ENCODE data around the gene SLC16A8. TPM values are rescaled to one million over a fixed set of nuclear protein-coding genes. Genes with fewer than 3 reads are reported as not detected.

The SLC16A8 gene
- total and polyA plus RNA-seq, 9 of the 15 experiments (the other 6 are each of a cell fraction or from before 2014, with no cell fraction given): not detected

GRCh38 chr22:38046070-38046748 lies 37.8 kb downstream of the SLC16A8 start (continued):
- no peak for TF ChIP-seq MLLT1 (IDR thresholded peaks at IDR 0.05)
- no peak for TF ChIP-seq MCM3 (IDR thresholded peaks at IDR 0.05)
- TF ChIP-seq THRAP3 (IDR thresholded peaks at IDR 0.05; ENCODE audit: borderline replicate concordance): no peak
- TF ChIP-seq TEAD1 (CRISPR knock-in tag; IDR thresholded peaks at IDR 0.05): no peak
- TF ChIP-seq NCOA2 (IDR thresholded peaks at IDR 0.05; ENCODE audit: partially characterized antibody in 2 of 2): no peak
- TF ChIP-seq ETS2 (tag; IDR thresholded peaks at IDR 0.05; ENCODE audit: borderline replicate concordance, poor library complexity, severe bottlenecking): no peak
- TF ChIP-seq CREB1 (IDR thresholded peaks at IDR 0.05): no peak
- TF ChIP-seq CREB1 (CRISPR knock-in tag; IDR thresholded peaks at IDR 0.05): no peak
- TF ChIP-seq XRCC5 (IDR thresholded peaks at IDR 0.05; ENCODE audit: low read depth, low read length): no peak
- no peak for TF ChIP-seq POLR2AphosphoS2 (IDR thresholded peaks at IDR 0.05; ENCODE audit: low read length)
